Gastroesophageal sphincter (tissue), 4 donors: ENCODE measurements around the gene TMEM201. TPM values are rescaled to one million over a fixed set of nuclear protein-coding genes. Genes with fewer than 3 reads are reported as not detected.

Experiments used
- ATAC-seq: fragments of 150-250 bp; one replicate; pipeline ENCODE4 v1.9.1; 2016; ENCODE audit warnings: mild to moderate bottlenecking, moderate library complexity
- H3K27ac ChIP-seq, 4 donors: fragments of 200-600 bp; sonication (generic) in 3 of 4; 1 replicate in 3 of 4; 2 replicates in 1 of 4; pipeline ENCODE4 v1.5.1; 2016 to 2019
- H3K27me3 ChIP-seq: fragments of 200-600 bp; sonication (generic); one replicate; pipeline ENCODE4 v1.5.1; 2019
- H3K36me3 ChIP-seq, 2 donors: fragments of 200-600 bp; sonication (generic); one replicate each; pipeline ENCODE4 v1.5.1; 2019; ENCODE audit warnings: control low read depth in 1 of 2
- H3K4me1 ChIP-seq, 3 donors: fragments of 200-600 bp; sonication (generic); 1 replicate in 2 of 3; 2 replicates in 1 of 3; pipeline ENCODE4 v1.5.1; 2016 to 2019; ENCODE audit warnings: control low read depth in 2 of 3
- H3K4me3 ChIP-seq, 2 donors: fragments of 200-600 bp; sonication (generic); one replicate each; pipeline ENCODE4 v1.5.1; 2019; ENCODE audit warnings: mild to moderate bottlenecking in 1 of 2, moderate library complexity in 1 of 2
- H3K9me3 ChIP-seq, 3 donors: fragments of 200-600 bp; sonication (generic); one replicate each; pipeline ENCODE4 v1.5.1; 2017 to 2019; ENCODE audit warnings: control low read depth in 2 of 3
- CTCF ChIP-seq, 4 experiments: fragments of 200-600 bp in 2 of 4; fragments of 450-650 bp in 2 of 4; sonication (generic) in 1 of 4; IDR thresholded peaks; one replicate each; pipeline ENCODE4 v1.5.1; 2017 to 2019; ENCODE audit warnings: antibody characterized with exemption in 4 of 4, mild to moderate bottlenecking in 2 of 4, moderate library complexity in 2 of 4
- EP300 ChIP-seq: sonication (generic); formaldehyde crosslinking; IDR thresholded peaks from one replicate; pipeline ENCODE4 v1.6.1; 2017; ENCODE audit warnings: antibody characterized with exemption, mild to moderate bottlenecking
- POLR2A ChIP-seq, 2 donors: fragments of 450-650 bp; IDR thresholded peaks; one replicate each; pipeline ENCODE4 v1.6.1; 2017; ENCODE audit warnings: antibody characterized with exemption in 2 of 2, mild to moderate bottlenecking in 2 of 2, moderate library complexity in 1 of 2
- POLR2AphosphoS5 ChIP-seq: sonication (generic); formaldehyde crosslinking; IDR thresholded peaks from one replicate; pipeline ENCODE4 v1.6.1; 2017; ENCODE audit warnings: antibody characterized with exemption
- WGBS, 2 donors: methylation state at CpG; one replicate each; pipeline ENCODE4 v1.1.5; 2018; ENCODE audit warnings: low coverage in 1 of 2; 5-methylcytosine and 5-hydroxymethylcytosine counted together
- total RNA-seq, 4 donors: library from RNA; depleted of rRNA; stranded (reverse); fragments of >200 nt; gene quantifications; one replicate each; pipeline ENCODE4 v1.1.0, GENCODE V29; 2016

The TMEM201 gene
- total RNA-seq, 4 donors from 2014 or later, result 4.4 to 9.3 (median 5.5) TPM

- ATAC-seq, result peak; percentile 30
- TF ChIP-seq CTCF (IDR thresholded peaks at IDR 0.05), result no peak
- no peak for TF ChIP-seq POLR2A (IDR thresholded peaks at IDR 0.05)
- no peak for TF ChIP-seq EP300
- no peak for TF ChIP-seq POLR2AphosphoS5
- H3K27me3 ChIP-seq, result no peaks in the 10 kb centered on the region
- H3K27ac ChIP-seq, result peak overlapping the region in 1 of 4 donors; percentile 13
- peaks cover 0 to 51% of the 10 kb centered on the region in 2 donors for H3K36me3 ChIP-seq
- 40 to 51% methylated on average over 2 to 7 of the region's 27 CpGs for WGBS, 2 donors
- H3K9me3 ChIP-seq, result no peaks in the 10 kb centered on the region
- H3K4me1 ChIP-seq, result peaks cover 0 to 55% (median 6%) of the 10 kb centered on the region in 3 donors
- H3K4me3 ChIP-seq, result no peak overlapping the region
Measured at GRCh38 chr1:9596415-9597123, 7.9 kb downstream of the TMEM201 start.

- Histone ChIP-seq H3K9me3 (no peaks in the 10 kb centered on the region), H3K4me1 (peaks cover 0 to 45% (median 6%) of the 10 kb centered on the region in 3 donors), H3K27me3 (no peaks in the 10 kb centered on the region), H3K4me3 (no peak overlapping the region), H3K36me3 (peaks cover 0 to 62% of the 10 kb centered on the region in 2 donors), H3K27ac (no peak overlapping the region)
- no peak for ATAC-seq
- TF ChIP-seq EP300, result no peak
- TF ChIP-seq POLR2A (IDR thresholded peaks at IDR 0.05), result no peak
- no peak for TF ChIP-seq POLR2AphosphoS5
- TF ChIP-seq CTCF (IDR thresholded peaks at IDR 0.05), result no peak
- 40% methylated on average over 1 of the region's 14 CpGs; no CpG with 5 or more reads in 1 of the 2 donors for WGBS, 2 donors
Measured at GRCh38 chr1:9597361-9598315, 8.9 kb downstream of the TMEM201 start.

- Histone ChIP-seq H3K4me1 (peaks cover 0 to 38% (median 0%) of the 10 kb centered on the region in 3 donors), H3K4me3 (no peak overlapping the region), H3K9me3 (no peaks in the 10 kb centered on the region), H3K27me3 (no peaks in the 10 kb centered on the region), H3K27ac (no peak overlapping the region), H3K36me3 (peaks cover 0 to 69% of the 10 kb centered on the region in 2 donors)
- TF ChIP-seq POLR2A (IDR thresholded peaks at IDR 0.05), result no peak
- ATAC-seq, result no peak
- WGBS, 2 donors, result 56 to 100% methylated on average over 2 to 3 of the region's 18 CpGs
Measured at GRCh38 chr1:9598316-9598700, 9.6 kb downstream of the TMEM201 start.

GRCh38 chr1:9599741-9600140 lies 11.0 kb downstream of the TMEM201 start:
- H3K9me3 ChIP-seq, result no peaks in the 10 kb centered on the region
- peaks cover 0 to 83% of the 10 kb centered on the region in 2 donors for H3K36me3 ChIP-seq
- H3K27me3 ChIP-seq, result no peaks in the 10 kb centered on the region
- no peak overlapping the region for H3K4me3 ChIP-seq
- WGBS, 2 donors, result 85% methylated on average over 4 of the region's 10 CpGs; no CpG with 5 or more reads in 1 of the 2 donors
- TF ChIP-seq CTCF (IDR thresholded peaks at IDR 0.05) (no peak), POLR2AphosphoS5 (no peak), EP300 (no peak), POLR2A (IDR thresholded peaks at IDR 0.05) (no peak)
- ATAC-seq, result no peak
- H3K27ac ChIP-seq, result no peak overlapping the region
- H3K4me1 ChIP-seq, result peaks cover 0 to 23% (median 0%) of the 10 kb centered on the region in 3 donors
